Endothelial cell of umbilical vein (primary cell): ENCODE results near the gene KCNJ3. TPM values are rescaled to one million over a fixed set of nuclear protein-coding genes. Genes with fewer than 3 reads are reported as not detected.

Experiments used
- BruUV-seq: library from RNA; stranded (reverse); fragments of 400-500 nt; replicated peaks from 2 replicates; lab custom pipeline; 2021; lab: Mats Ljungman, UMichigan
- CTCF ChIA-PET: fragments of 300-600, 350-600 bp; sonication (Branson Sonifier 250); formaldehyde crosslinking; loops from one replicate; lab custom pipeline; 2021; ENCODE audit warnings: antibody characterized with exemption, inconsistent platforms; lab: Charles Lee
- POLR2A ChIA-PET: fragments of 300-600, 350-600 bp; sonication (Branson Sonifier 250); formaldehyde crosslinking; loops from one replicate; lab custom pipeline; 2021; ENCODE audit warnings: antibody characterized with exemption, inconsistent platforms; lab: Charles Lee
- DNase-seq: peaks from one replicate; pipeline ENCODE4 v3.0.0-alpha.2; 2011; ENCODE audit warnings: low read depth, low spot score
- FAIRE-seq: peaks from 2 replicates; lab custom pipeline; 2011; peaks lifted over from hg19 to GRCh38; lab: Jason Lieb, UNC
- H2AFZ ChIP-seq: 2 replicates; pipeline ENCODE4 v1.6.0; 2012; ENCODE audit warnings: low read depth, low read length, control low read depth, inconsistent platforms
- H3K27ac ChIP-seq: 2 replicates; pipeline ENCODE4 v1.5.1; 2011; ENCODE audit warnings: low read depth, mild to moderate bottlenecking, control low read depth, low read length, moderate library complexity; ENCODE audit not compliant: insufficient read depth
- H3K27me3 ChIP-seq, 2 experiments: 2 replicates each; pipeline versions ENCODE4 v1.6.0 to v1.6.1; 2011; ENCODE audit warnings: low read length in 2 of 2, mixed read lengths in 1 of 2; ENCODE audit not compliant: control insufficient read depth in 2 of 2, insufficient read depth in 2 of 2
- H3K36me3 ChIP-seq, 2 experiments: 2 replicates in 1 of 2; 3 replicates in 1 of 2; pipeline ENCODE4 v1.5.1; 2011; ENCODE audit warnings: low read length in 2 of 2, mild to moderate bottlenecking in 1 of 2, moderate library complexity in 1 of 2; ENCODE audit not compliant: control insufficient read depth in 2 of 2, insufficient read depth in 2 of 2; ENCODE audit errors: extremely low read depth in 1 of 2
- H3K4me1 ChIP-seq: 3 replicates; pipeline ENCODE4 v1.5.1; 2011; ENCODE audit warnings: mild to moderate bottlenecking, low read length; ENCODE audit not compliant: control insufficient read depth, insufficient read depth; ENCODE audit errors: extremely low read depth
- H3K4me2 ChIP-seq: 2 replicates; pipeline ENCODE4 v1.6.1; 2011; ENCODE audit warnings: low read length, control low read depth, mixed read lengths; ENCODE audit not compliant: insufficient read depth
- H3K4me3 ChIP-seq, 3 experiments: fragments of 200-600 bp in 1 of 3; sonication (generic), shearing (Covaris generic) in 1 of 3; replicated peaks in 1 of 3; 2 replicates each; pipeline ENCODE4 v1.5.1; 2011 to 2016; ENCODE audit warnings: control low read depth in 3 of 3, low read length in 3 of 3, mild to moderate bottlenecking in 2 of 3, inconsistent platforms in 1 of 3, low read depth in 1 of 3, moderate library complexity in 1 of 3; ENCODE audit not compliant: insufficient read depth in 1 of 3
- H3K79me2 ChIP-seq: 2 replicates; pipeline ENCODE4 v1.6.0; 2012; ENCODE audit warnings: low read length, inconsistent platforms; ENCODE audit not compliant: control insufficient read depth, insufficient read depth
- H3K9ac ChIP-seq: replicated peaks from 2 replicates; pipeline ENCODE3; 2011; ENCODE audit warnings: low read length, control low read depth; ENCODE audit not compliant: insufficient read depth; ENCODE audit errors: extremely low read depth
- H3K9me1 ChIP-seq: replicated peaks from 3 replicates; pipeline ENCODE4 v1.6.0; 2011; ENCODE audit warnings: mild to moderate bottlenecking, low read length; ENCODE audit not compliant: control insufficient read depth, insufficient read depth; ENCODE audit errors: extremely low read depth
- H3K9me3 ChIP-seq: replicated peaks from 2 replicates; pipeline ENCODE4 v1.5.1; 2012; ENCODE audit warnings: low read length, inconsistent platforms; ENCODE audit not compliant: control insufficient read depth, insufficient read depth
- H4K20me1 ChIP-seq: replicated peaks from 2 replicates; pipeline ENCODE3; 2011; ENCODE audit warnings: mild to moderate bottlenecking, low read length; ENCODE audit not compliant: control insufficient read depth, insufficient read depth; ENCODE audit errors: extremely low read depth
- EZH2 ChIP-seq: IDR thresholded peaks from 2 replicates; pipeline ENCODE4 v1.6.1; 2012; ENCODE audit warnings: borderline replicate concordance, low read depth, mild to moderate bottlenecking, moderate library complexity, low read length, inconsistent platforms; ENCODE audit not compliant: severe bottlenecking
- FOS ChIP-seq: IDR thresholded peaks from 2 replicates; pipeline ENCODE4 v1.6.1; 2011; ENCODE audit warnings: mild to moderate bottlenecking, low read length, moderate library complexity, borderline replicate concordance; ENCODE audit not compliant: insufficient read depth
- GATA2 ChIP-seq: IDR thresholded peaks from 2 replicates; pipeline ENCODE4 v1.7.0; 2011; ENCODE audit warnings: low read depth, mild to moderate bottlenecking, moderate library complexity, mixed read lengths, low read length; ENCODE audit not compliant: insufficient read length, insufficient read depth
- JUN ChIP-seq: IDR thresholded peaks from 2 replicates; pipeline ENCODE4 v1.6.1; 2011; ENCODE audit warnings: borderline replicate concordance, low read depth; ENCODE audit not compliant: insufficient read length, insufficient read depth
- MYC ChIP-seq: IDR thresholded peaks from one replicate; pipeline ENCODE4 v1.6.1; 2011; ENCODE audit warnings: mild to moderate bottlenecking, low read depth, low read length
- POLR2A ChIP-seq: IDR thresholded peaks from 2 replicates; pipeline ENCODE4 v1.6.1; 2012; ENCODE audit warnings: low read depth, mild to moderate bottlenecking, control low read depth, low read length
- POLR2AphosphoS5 ChIP-seq: IDR thresholded peaks from 2 replicates; pipeline ENCODE4 v1.6.1; 2012; ENCODE audit warnings: low read depth, mild to moderate bottlenecking, control low read depth, low read length, moderate library complexity; ENCODE audit not compliant: insufficient read depth
- dilution Hi-C: fragments of 300-500 bp; cut with MboI; formaldehyde crosslinking; loops from one replicate; pipeline ENCODE4 v1.15.0; 2019; ENCODE audit warnings: low sequenced_read_pairs; ENCODE audit not compliant: extremely low pct_ligation_motif_present
- intact Hi-C: fragments of 100-400 bp; cut with micrococcal nuclease; formaldehyde crosslinking; loops from one replicate; pipeline ENCODE4 v1.10.0; 2022
- polyA plus RNA-seq, 4 experiments: library from polyadenylated mRNA; depleted of rRNA in 3 of 4; stranded (reverse) in 3 of 4; unstranded in 1 of 4; fragments of >200 nt; gene quantifications; 2 replicates each; pipeline versions ENCODE4 v1.2.1 to v1.2.3, GENCODE V29; 2011 to 2012; ENCODE audit warnings: missing spikeins in 1 of 4
- total RNA-seq: library from RNA; stranded (reverse); gene quantifications from 2 replicates; pipeline ENCODE4 v1.2.3, GENCODE V29; 2021
- TF ChIP-seq, protein P1 (sequence below), 2 donors: IDR thresholded peaks; 1 replicate in 1 of 2; 2 replicates in 1 of 2; pipeline ENCODE4 v1.5.1; 2011; ENCODE audit warnings: low read length in 2 of 2, mild to moderate bottlenecking in 2 of 2, moderate library complexity in 2 of 2, control low read depth in 1 of 2, inconsistent platforms in 1 of 2, low read depth in 1 of 2; ENCODE audit not compliant: insufficient read depth in 1 of 2; ENCODE audit errors: extremely low read depth in 1 of 2
- TF ChIP-seq, protein P2 (sequence below): IDR thresholded peaks from 2 replicates; pipeline ENCODE4 v1.6.1; 2011; ENCODE audit not compliant: insufficient read depth, insufficient read length

The KCNJ3 gene
- total and polyA plus RNA-seq, 2 donors (not counting 3 experiments of a cell fraction or from before 2014, with no cell fraction given), result not detected

DNA sequence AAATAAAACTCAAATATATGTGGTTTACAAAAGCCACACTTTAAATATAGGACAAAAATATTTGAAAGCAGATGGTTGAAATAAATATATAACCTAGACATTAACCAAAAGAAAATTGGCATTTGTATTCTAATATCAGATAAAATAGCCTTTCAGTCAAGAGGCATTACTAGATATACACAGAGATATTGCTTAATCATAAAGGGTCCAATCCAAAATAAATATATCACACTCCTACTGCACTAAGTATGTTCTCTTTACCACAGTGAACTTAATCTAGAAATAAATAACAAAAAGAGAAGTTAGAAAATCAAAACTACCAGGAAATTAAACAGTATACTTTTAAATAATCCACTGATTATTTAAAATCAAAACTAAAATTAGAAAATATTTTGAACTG, 34.2 kb upstream of the KCNJ3 start:
- intact Hi-C loops, result no loop called here
- no peak for FAIRE-seq

More for the DNA sequence above, 34.2 kb upstream of the KCNJ3 start:
- no TSS peak for BruUV-seq
- Histone ChIP-seq H3K79me2 (no peaks in the 10 kb centered on the region), H3K4me2 (no peak overlapping the region), H3K4me1 (no peaks in the 10 kb centered on the region), H4K20me1 (no peaks in the 10 kb centered on the region), H3K27me3 (no peaks in the 10 kb centered on the region), H3K9me3 (no peaks in the 10 kb centered on the region), H3K36me3 (no peaks in the 10 kb centered on the region), H3K9ac (no peak overlapping the region), H3K27ac (no peak overlapping the region), H3K9me1 (no peaks in the 10 kb centered on the region), H3K4me3 (no peak overlapping the region), H2AFZ (no peak overlapping the region)
- DNase-seq, result no peak
- TF ChIP-seq POLR2AphosphoS5, result no peak
- TF ChIP-seq MYC, result no peak
- no peak for TF ChIP-seq GATA2
- TF ChIP-seq JUN, result no peak
- no peak for TF ChIP-seq POLR2A
- TF ChIP-seq, protein P1, sequence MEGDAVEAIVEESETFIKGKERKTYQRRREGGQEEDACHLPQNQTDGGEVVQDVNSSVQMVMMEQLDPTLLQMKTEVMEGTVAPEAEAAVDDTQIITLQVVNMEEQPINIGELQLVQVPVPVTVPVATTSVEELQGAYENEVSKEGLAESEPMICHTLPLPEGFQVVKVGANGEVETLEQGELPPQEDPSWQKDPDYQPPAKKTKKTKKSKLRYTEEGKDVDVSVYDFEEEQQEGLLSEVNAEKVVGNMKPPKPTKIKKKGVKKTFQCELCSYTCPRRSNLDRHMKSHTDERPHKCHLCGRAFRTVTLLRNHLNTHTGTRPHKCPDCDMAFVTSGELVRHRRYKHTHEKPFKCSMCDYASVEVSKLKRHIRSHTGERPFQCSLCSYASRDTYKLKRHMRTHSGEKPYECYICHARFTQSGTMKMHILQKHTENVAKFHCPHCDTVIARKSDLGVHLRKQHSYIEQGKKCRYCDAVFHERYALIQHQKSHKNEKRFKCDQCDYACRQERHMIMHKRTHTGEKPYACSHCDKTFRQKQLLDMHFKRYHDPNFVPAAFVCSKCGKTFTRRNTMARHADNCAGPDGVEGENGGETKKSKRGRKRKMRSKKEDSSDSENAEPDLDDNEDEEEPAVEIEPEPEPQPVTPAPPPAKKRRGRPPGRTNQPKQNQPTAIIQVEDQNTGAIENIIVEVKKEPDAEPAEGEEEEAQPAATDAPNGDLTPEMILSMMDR (IDR thresholded peaks at IDR 0.05; ENCODE audit: extremely low read depth in 1 of 2, insufficient read depth in 1 of 2, low read depth in 1 of 2, low read length in 2 of 2), result no peak
- TF ChIP-seq, protein P2, sequence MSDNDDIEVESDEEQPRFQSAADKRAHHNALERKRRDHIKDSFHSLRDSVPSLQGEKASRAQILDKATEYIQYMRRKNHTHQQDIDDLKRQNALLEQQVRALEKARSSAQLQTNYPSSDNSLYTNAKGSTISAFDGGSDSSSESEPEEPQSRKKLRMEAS, result no peak
- no peak for TF ChIP-seq FOS
- TF ChIP-seq EZH2, result no peak
- dilution Hi-C loops, result no loop called here
- ChIA-PET POLR2A (no interaction called here), CTCF (no interaction called here)
